Activated CD8-positive, alpha-beta memory T cell treated with anti-CD3 and anti-CD28 coated beads, Interleukin-2, amount 50 U/mL, for 1 hour (primary cell): ENCODE data around the gene FOXJ2.
"Not testable (repeated sequence)": the region's sequence is repeated elsewhere in the genome, so short reads cannot be mapped to it uniquely, and the experiment has no call there.

Experiments
- DNase-seq: peaks from one replicate; pipeline ENCODE4 v3.0.0-alpha.2; 2020; ENCODE audit errors: extremely low read depth

FOXJ2 gene

GRCh38 chr12:8032242-8033152 is at the start of gene FOXJ2:
Gene FOXJ2 (plus strand): TSS chr12:8032716. CDS start chr12:8039833, 7,117 bp downstream.
- DNase-seq: no peak

- DNase-seq: not testable (repeated sequence)
Measured at GRCh38 chr12:7983019-7983418, 49.5 kb upstream of the FOXJ2 start.

GRCh38 chr12:7983460-7983859 is 49.1 kb upstream of the FOXJ2 start:
- DNase-seq: not testable (repeated sequence)

- no peak for DNase-seq
Measured at GRCh38 chr12:7984900-7985299, 47.6 kb upstream of the FOXJ2 start.

GRCh38 chr12:7985802-7986418 is 46.6 kb upstream of the FOXJ2 start:
- DNase-seq: no peak

- peak; percentile 38 for DNase-seq
Measured at GRCh38 chr12:7989827-7990491, 42.6 kb upstream of the FOXJ2 start.

- DNase-seq: no peak
Measured at GRCh38 chr12:7991535-7991934, 41.0 kb upstream of the FOXJ2 start.

GRCh38 chr12:7994731-7995205 is 37.7 kb upstream of the FOXJ2 start:
- DNase-seq: no peak

GRCh38 chr12:7995266-7995963 is 37.1 kb upstream of the FOXJ2 start:
- peak; percentile 72 for DNase-seq

GRCh38 chr12:8000827-8001226 is 31.7 kb upstream of the FOXJ2 start:
- DNase-seq: not testable (repeated sequence)

- DNase-seq: not testable (repeated sequence)
Measured at GRCh38 chr12:8001496-8001895, 31.0 kb upstream of the FOXJ2 start.

- not testable (repeated sequence) for DNase-seq
Measured at GRCh38 chr12:8004897-8005296, 27.6 kb upstream of the FOXJ2 start.

GRCh38 chr12:8011331-8011730 is 21.2 kb upstream of the FOXJ2 start:
- DNase-seq: no peak

- DNase-seq: no peak
Measured at GRCh38 chr12:8012651-8013309, 19.7 kb upstream of the FOXJ2 start.

- DNase-seq: no peak
Measured at GRCh38 chr12:8014836-8015235, 17.7 kb upstream of the FOXJ2 start.

GRCh38 chr12:8018213-8018612 is 14.3 kb upstream of the FOXJ2 start:
- DNase-seq: not testable (repeated sequence)

- DNase-seq: no peak
Measured at GRCh38 chr12:8018666-8019581, 13.6 kb upstream of the FOXJ2 start.

GRCh38 chr12:8026291-8026900 is 6.1 kb upstream of the FOXJ2 start:
- DNase-seq: peak; percentile 95

- no peak for DNase-seq
Measured at GRCh38 chr12:8027856-8028255, 4.7 kb upstream of the FOXJ2 start.

- no peak for DNase-seq
Measured at GRCh38 chr12:8028267-8028666, 4.2 kb upstream of the FOXJ2 start.
